ENCODE measurements around the gene NME7.

DNA sequence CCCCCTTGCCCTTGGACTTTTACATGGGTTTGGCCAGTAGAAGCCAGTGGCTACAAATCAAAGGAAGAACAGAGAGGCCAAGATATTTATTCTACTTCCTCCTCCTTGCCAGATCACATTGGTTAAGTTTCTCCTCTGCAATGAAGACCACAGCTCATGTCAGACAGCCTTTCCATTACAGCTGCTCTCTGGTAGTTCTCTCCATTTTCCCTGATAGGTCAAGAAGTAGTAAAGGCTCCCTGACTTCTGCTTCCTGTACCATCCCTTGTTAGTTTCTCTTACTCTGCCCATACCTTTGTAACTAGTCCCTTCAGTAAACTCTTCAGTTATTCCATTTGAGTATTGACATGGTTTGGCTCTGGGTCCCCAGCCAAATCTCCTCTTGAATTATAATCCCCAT, 27.8 kb downstream of the NME7 start:
- TF ChIP-seq POLR2AphosphoS5 (IDR thresholded peaks at IDR 0.05; ENCODE audit: low read depth, low read length), result no peak
- no peak for TF ChIP-seq TAF1 (IDR thresholded peaks at IDR 0.05; ENCODE audit: low read depth, low read length)
- no peak for TF ChIP-seq POLR2A (IDR thresholded peaks at IDR 0.05; ENCODE audit: low read depth, low read length)
